ENCODE results near the gene FAM81B. TPM values are rescaled to one million over a fixed set of nuclear protein-coding genes. Genes with fewer than 3 reads are reported as not detected.

FAM81B gene
- total RNA-seq, 1 experiment from 2014 or later = not detected

DNA sequence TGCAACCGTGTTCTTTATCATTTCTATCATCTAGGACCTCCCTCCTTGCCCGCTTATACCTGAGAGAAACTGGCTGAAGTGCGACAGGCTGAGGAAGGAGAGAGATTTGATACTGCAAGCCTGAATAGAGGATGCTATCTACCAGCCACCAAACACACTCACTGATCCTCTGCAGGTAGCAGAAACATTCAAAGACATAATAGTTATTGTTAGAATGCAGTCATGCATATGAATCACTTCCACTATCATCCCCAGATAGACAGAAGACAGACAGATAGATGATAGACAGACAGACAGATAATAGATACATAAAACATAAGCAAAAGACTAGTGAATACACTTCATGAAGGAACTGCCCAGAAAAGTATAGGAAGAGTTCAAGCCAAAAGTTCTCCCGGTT is 32.9 kb downstream of the FAM81B start:
- DNase-seq (ENCODE audit: low spot score) = no peak
- H3K27me3 Mint-ChIP-seq (ENCODE audit: low read depth) = no peaks in the 10 kb centered on the region
- H3K36me3 Mint-ChIP-seq = no peaks in the 10 kb centered on the region
- TF ChIP-seq OVOL2 (CRISPR knock-in tag; IDR thresholded peaks at IDR 0.05; ENCODE audit: borderline replicate concordance) (no peak), JUN (CRISPR knock-in tag; IDR thresholded peaks at IDR 0.05) (no peak), FOXP4 (CRISPR knock-in tag; IDR thresholded peaks at IDR 0.05) (no peak), IRF1 (CRISPR knock-in tag; IDR thresholded peaks at IDR 0.05) (no peak), MYBL2 (CRISPR knock-in tag; IDR thresholded peaks at IDR 0.05) (no peak), CREB1 (CRISPR knock-in tag; IDR thresholded peaks at IDR 0.05) (no peak), SOX15 (CRISPR knock-in tag; IDR thresholded peaks at IDR 0.05) (no peak), AFF4 (CRISPR knock-in tag; IDR thresholded peaks at IDR 0.05; ENCODE audit: borderline replicate concordance) (no peak), USF2 (CRISPR knock-in tag; IDR thresholded peaks at IDR 0.05) (no peak), ELF4 (CRISPR knock-in tag; IDR thresholded peaks at IDR 0.05; ENCODE audit: low read depth) (no peak), STAT6 (CRISPR knock-in tag; conservative IDR thresholded peaks at IDR 0.05; ENCODE audit: low read depth) (no peak), ZBTB21 (CRISPR knock-in tag; IDR thresholded peaks at IDR 0.05; ENCODE audit: borderline replicate concordance) (no peak)
- TF ChIP-seq, protein P1, sequence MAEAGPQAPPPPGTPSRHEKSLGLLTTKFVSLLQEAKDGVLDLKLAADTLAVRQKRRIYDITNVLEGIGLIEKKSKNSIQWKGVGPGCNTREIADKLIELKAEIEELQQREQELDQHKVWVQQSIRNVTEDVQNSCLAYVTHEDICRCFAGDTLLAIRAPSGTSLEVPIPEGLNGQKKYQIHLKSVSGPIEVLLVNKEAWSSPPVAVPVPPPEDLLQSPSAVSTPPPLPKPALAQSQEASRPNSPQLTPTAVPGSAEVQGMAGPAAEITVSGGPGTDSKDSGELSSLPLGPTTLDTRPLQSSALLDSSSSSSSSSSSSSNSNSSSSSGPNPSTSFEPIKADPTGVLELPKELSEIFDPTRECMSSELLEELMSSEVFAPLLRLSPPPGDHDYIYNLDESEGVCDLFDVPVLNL (CRISPR knock-in tag; IDR thresholded peaks at IDR 0.05; ENCODE audit: borderline replicate concordance, low read depth) = no peak
- TF ChIP-seq, protein P2, sequence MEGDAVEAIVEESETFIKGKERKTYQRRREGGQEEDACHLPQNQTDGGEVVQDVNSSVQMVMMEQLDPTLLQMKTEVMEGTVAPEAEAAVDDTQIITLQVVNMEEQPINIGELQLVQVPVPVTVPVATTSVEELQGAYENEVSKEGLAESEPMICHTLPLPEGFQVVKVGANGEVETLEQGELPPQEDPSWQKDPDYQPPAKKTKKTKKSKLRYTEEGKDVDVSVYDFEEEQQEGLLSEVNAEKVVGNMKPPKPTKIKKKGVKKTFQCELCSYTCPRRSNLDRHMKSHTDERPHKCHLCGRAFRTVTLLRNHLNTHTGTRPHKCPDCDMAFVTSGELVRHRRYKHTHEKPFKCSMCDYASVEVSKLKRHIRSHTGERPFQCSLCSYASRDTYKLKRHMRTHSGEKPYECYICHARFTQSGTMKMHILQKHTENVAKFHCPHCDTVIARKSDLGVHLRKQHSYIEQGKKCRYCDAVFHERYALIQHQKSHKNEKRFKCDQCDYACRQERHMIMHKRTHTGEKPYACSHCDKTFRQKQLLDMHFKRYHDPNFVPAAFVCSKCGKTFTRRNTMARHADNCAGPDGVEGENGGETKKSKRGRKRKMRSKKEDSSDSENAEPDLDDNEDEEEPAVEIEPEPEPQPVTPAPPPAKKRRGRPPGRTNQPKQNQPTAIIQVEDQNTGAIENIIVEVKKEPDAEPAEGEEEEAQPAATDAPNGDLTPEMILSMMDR (IDR thresholded peaks at IDR 0.05) = no peak
- TF ChIP-seq, protein P3, sequence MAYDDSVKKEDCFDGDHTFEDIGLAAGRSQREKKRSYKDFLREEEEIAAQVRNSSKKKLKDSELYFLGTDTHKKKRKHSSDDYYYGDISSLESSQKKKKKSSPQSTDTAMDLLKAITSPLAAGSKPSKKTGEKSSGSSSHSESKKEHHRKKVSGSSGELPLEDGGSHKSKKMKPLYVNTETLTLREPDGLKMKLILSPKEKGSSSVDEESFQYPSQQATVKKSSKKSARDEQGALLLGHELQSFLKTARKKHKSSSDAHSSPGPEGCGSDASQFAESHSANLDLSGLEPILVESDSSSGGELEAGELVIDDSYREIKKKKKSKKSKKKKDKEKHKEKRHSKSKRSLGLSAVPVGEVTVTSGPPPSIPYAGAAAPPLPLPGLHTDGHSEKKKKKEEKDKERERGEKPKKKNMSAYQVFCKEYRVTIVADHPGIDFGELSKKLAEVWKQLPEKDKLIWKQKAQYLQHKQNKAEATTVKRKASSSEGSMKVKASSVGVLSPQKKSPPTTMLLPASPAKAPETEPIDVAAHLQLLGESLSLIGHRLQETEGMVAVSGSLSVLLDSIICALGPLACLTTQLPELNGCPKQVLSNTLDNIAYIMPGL (CRISPR knock-in tag; IDR thresholded peaks at IDR 0.05) = no peak
- no peak for ATAC-seq
- H3K4me3 Mint-ChIP-seq = no peak overlapping the region
- H3K4me1 Mint-ChIP-seq = peaks cover 3% of the 10 kb centered on the region; the same call in 1 of the 2 replicates
- no peak overlapping the region for H3K27ac Mint-ChIP-seq
- H3K9me3 Mint-ChIP-seq = no peaks in the 10 kb centered on the region
- ChIA-PET POLR2A (no interaction called here), CTCF (no interaction called here)
